ENCODE data around the gene TAF1A. TPM values are rescaled to one million over a fixed set of nuclear protein-coding genes. Genes with fewer than 3 reads are reported as not detected.

The TAF1A gene
- total and polyA plus RNA-seq, 2 of the 8 experiments (the other 6 are each of a cell fraction or from before 2014, with no cell fraction given): 3.3 to 16.7 TPM

GRCh38 chr1:222546091-222546490 is 43.6 kb downstream of the TAF1A start (continued):
- TF ChIP-seq ZNF274 (IDR thresholded peaks at IDR 0.05; ENCODE audit: borderline replicate concordance, extremely low read depth, low read length) (no peak), NRF1 (IDR thresholded peaks at IDR 0.05; ENCODE audit: low read depth, low read length) (no peak), CBX8 (IDR thresholded peaks at IDR 0.05; ENCODE audit: borderline replicate concordance, low read depth, low read length) (no peak)
